Effector memory CD4-positive, alpha-beta T cell (primary cell): Measurements from ENCODE around the gene MOB3C.

Experiments used
- DNase-seq, 3 donors: peaks; one replicate each; pipeline ENCODE4 v3.0.0-alpha.2; 2020
- H3K27ac ChIP-seq: 2 replicates; pipeline ENCODE4 v1.7.0; 2013; ENCODE audit warnings: mild to moderate bottlenecking, low read length, moderate library complexity; ENCODE audit not compliant: insufficient read depth, poor library complexity, severe bottlenecking
- H3K27me3 ChIP-seq: replicated peaks from 2 replicates; pipeline ENCODE4 v1.7.0; 2013; ENCODE audit warnings: mild to moderate bottlenecking, low read length; ENCODE audit not compliant: insufficient read depth, control insufficient read depth, poor library complexity, severe bottlenecking
- H3K36me3 ChIP-seq: 2 replicates; pipeline ENCODE4 v1.7.0; 2013; ENCODE audit warnings: mild to moderate bottlenecking, low read length, moderate library complexity; ENCODE audit not compliant: control insufficient read depth, insufficient read depth
- H3K4me1 ChIP-seq: 2 replicates; pipeline ENCODE4 v1.7.0; 2013; ENCODE audit warnings: low read length, mild to moderate bottlenecking; ENCODE audit not compliant: control insufficient read depth, insufficient read depth, poor library complexity, severe bottlenecking
- H3K4me3 ChIP-seq: 2 replicates; pipeline ENCODE4 v1.7.0; 2013; ENCODE audit warnings: low read length, low read depth, mild to moderate bottlenecking; ENCODE audit not compliant: insufficient read depth, poor library complexity, severe bottlenecking
- H3K9me3 ChIP-seq: 2 replicates; pipeline ENCODE4 v1.7.0; 2013; ENCODE audit warnings: mild to moderate bottlenecking, low read length, moderate library complexity; ENCODE audit not compliant: control insufficient read depth

Gene MOB3C

DNA sequence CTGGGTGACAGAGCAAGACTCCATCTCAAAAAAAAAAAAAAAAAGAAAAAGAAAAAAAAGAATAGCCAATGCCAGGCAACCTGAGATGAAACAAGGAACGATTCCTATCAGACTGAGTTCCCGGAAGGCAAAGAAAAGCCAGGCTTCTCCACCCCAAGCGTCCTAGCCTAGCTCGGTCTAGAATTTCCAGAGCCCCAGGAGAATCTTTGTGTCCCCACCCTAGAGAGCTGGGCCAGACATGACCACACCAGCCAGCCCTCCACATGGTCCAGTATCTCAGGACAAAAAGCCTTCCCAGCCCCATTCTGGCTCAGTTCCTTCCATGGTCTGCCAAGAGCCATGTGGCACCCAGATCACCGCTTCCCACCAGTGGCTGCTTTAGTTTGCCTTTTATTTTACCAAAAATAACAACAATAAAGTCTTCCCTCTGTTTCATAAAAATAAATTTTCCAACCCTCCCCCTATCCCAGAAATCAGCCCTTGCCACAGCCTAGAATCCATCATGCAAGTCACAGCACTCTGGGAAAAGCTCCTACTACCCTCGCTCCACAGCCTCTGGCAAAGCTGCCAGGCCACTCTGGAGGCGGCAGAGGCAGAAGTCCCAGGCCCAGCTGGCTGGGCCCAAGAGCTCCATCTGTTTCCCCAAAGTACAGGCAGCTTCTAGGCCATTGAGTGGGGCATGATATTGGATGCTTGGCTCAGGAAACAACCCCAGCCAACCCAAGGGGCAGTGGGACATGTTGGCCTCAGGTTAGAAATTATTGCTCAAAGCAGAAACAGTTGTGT is 9.1 kb downstream of the MOB3C start:
- no peak overlapping the region for H3K4me3 ChIP-seq
- H3K27me3 ChIP-seq = no peaks in the 10 kb centered on the region
- H3K4me1 ChIP-seq = peaks cover 25% of the 10 kb centered on the region
- no peak for DNase-seq
- H3K27ac ChIP-seq = no peak overlapping the region
- H3K36me3 ChIP-seq = peaks cover 20% of the 10 kb centered on the region
- H3K9me3 ChIP-seq = no peaks in the 10 kb centered on the region

DNA sequence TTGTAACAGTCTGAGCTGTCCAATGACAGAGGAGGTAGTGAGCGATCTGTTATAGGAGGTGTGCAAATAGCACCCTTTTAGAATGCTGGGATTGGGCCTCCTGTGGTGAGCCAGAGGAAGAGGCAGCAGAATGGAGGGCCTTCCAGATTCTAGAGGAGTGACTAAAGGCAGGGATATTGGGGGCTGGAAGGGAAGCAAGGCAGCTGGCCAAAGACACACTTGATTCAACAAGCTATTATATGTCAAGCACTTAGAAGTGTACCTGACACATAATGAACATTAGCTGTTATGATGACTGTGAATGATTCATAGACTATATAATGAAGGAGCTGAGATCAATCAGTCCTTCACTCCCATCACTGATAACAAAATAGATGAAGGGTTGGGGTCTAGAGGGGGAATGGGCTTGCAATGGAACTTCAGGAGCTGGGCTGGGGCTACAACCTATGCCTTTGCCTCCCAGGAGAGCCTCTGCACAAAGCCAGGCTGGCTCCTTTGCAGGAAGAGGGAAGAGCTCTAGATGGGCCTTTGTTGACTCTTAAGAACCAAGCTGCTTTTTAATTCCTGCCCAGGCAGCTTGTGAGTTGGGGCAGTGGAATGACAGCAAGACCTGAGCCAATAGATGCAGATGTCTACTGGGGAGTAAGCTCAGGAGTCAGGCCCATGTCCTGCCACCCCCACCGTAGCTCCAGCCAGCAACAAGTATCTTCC is 10.2 kb downstream of the MOB3C start:
- H3K4me1 ChIP-seq = peaks cover 25% of the 10 kb centered on the region
- H3K27me3 ChIP-seq = no peaks in the 10 kb centered on the region
- no peak overlapping the region for H3K4me3 ChIP-seq
- no peaks in the 10 kb centered on the region for H3K9me3 ChIP-seq
- no peak for DNase-seq
- peaks cover 20% of the 10 kb centered on the region for H3K36me3 ChIP-seq
- H3K27ac ChIP-seq = no peak overlapping the region

DNA sequence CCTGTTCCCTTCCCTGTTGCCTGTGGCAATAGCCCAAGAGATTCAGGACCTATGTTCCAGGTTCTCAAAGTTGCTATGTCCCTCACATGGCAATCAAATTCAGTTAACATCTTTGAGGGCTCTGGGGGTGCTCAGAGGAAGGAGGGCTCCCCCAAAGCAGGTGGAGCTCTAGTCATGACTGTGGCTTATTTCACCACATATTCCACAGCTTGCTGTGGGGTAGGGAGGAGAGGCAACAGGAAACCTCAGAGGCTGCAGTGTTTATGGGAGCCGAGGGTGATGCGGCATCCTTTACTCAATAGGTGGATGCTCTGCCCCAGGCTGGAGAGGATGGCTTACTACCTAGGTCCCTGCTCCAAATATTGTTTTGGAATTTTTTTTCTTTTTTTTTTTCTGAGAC is 11.4 kb downstream of the MOB3C start:
- Histone ChIP-seq H3K27ac (peak overlapping the region; percentile 29), H3K36me3 (peaks cover 20% of the 10 kb centered on the region), H3K4me3 (no peak overlapping the region), H3K4me1 (peaks cover 25% of the 10 kb centered on the region), H3K27me3 (no peaks in the 10 kb centered on the region), H3K9me3 (no peaks in the 10 kb centered on the region)
- DNase-seq = peak in 1 of 3 donors; percentile 31

DNA sequence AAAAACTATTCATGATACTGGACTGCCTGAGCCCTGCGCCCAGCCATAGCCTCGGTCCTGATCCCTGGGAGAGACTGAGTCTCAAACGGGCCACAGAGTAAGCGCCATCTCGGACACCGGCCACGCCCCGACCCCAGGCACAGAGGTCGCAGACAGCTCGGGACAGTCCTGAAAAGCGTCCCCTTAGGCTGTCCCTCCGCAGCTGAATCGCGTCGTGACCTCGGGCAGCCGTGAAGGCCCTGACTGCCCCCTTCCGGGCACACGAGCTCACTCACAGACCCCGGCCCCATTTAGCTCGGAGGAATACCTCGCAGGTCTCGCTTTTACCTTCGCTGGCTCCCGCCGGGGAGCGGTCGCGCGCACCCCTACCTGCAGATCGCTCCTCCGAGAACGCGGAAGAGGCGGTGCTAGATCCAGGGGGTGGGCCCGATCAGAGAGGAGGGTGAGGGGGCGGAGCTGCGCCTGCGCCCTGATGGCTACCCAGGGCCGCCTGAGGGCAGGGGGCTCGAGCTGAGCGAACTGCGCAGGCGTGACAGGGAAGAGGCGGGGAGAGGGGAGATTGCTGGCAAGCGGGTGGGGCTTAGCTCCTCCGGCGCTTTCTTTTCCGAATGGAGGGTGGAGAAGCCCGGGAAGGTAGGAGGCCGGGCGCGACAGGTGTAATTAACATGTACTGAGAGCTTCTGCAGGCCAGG is 12.6 kb downstream of the MOB3C start, which contains the start of gene MKNK1:
Gene MKNK1, minus strand, starts transcription at position 411 of the 692 bp plus-strand sequence. CDS start 20,941 bp downstream, outside the sequence.
- peak within 1 kb of the TSS; percentile 68 for H3K27ac ChIP-seq
- no peaks in the 10 kb centered on the region for H3K9me3 ChIP-seq
- no peaks in the 10 kb centered on the region for H3K27me3 ChIP-seq
- H3K4me1 ChIP-seq = peaks cover 32% of the 10 kb centered on the region
- DNase-seq = peak; percentile 97 to 99 (median 98)
- H3K36me3 ChIP-seq = peaks cover 13% of the 10 kb centered on the region
- peak within 1 kb of the TSS; percentile 84 for H3K4me3 ChIP-seq

DNA sequence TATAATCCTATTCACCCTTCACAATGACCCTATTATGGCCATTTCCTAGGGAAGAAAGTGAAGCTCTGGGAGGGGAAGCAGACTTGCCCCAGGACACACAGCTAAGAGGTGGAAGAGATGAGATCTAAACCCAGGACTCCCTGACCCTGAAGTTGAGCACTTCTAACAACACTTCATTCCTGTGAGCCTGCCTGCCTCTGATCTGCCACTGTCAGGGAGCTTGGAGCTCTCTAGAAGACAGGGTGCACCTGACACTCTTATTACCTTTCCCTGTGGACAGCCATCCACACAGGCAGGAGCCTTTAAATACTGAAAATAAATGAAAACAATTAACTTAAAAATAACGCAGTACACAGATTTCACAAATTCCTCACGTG is 13.1 kb downstream of the MOB3C start:
- Histone ChIP-seq H3K4me1 (peaks cover 35% of the 10 kb centered on the region), H3K27ac (peak overlapping the region; percentile 68)
- DNase-seq = no peak

DNA sequence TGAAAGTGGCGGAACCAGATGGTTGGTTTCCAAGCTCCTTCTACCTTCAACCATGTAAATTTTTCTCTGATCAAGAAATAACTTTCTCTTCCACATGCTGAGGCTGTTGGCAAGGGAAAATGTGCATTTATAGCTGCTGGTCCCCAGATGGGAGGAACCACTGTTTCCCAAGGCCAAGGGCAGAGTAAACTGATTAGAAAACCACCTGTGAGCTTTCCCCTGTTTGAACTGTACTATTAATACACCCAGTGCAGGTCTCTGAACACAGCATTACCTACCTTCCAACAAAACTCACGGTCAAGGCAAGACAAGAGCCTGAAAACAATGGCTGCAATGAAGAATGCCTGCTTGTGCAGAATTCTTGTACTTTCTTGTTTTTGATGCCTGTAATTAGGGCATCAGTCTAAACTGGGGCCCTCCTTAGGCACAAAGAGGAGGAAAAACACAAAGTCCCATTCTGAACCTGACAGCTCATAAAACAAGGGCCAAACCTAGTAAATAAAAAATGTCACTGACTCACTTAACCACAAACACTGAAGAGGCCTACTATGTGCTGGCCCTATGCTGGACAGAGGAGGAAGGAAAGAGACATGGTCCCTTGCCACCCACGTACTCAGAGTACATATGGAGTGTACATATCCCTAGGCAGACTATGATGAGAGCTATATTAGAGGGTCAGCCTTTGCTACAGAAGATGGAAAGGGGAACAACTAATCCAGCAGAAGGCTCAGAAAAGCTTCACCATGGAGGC is 15.2 kb downstream of the MOB3C start:
- H3K4me3 ChIP-seq = no peak overlapping the region
- H3K4me1 ChIP-seq = peaks cover 35% of the 10 kb centered on the region
- H3K27ac ChIP-seq = no peak overlapping the region
- no peaks in the 10 kb centered on the region for H3K9me3 ChIP-seq
- no peaks in the 10 kb centered on the region for H3K36me3 ChIP-seq
- no peak for DNase-seq
- no peaks in the 10 kb centered on the region for H3K27me3 ChIP-seq

More for the DNA sequence above, 13.1 kb downstream of the MOB3C start:
- Histone ChIP-seq H3K36me3 (peaks cover 11% of the 10 kb centered on the region), H3K9me3 (no peaks in the 10 kb centered on the region), H3K4me3 (peak overlapping the region; percentile 84), H3K27me3 (no peaks in the 10 kb centered on the region)

DNA sequence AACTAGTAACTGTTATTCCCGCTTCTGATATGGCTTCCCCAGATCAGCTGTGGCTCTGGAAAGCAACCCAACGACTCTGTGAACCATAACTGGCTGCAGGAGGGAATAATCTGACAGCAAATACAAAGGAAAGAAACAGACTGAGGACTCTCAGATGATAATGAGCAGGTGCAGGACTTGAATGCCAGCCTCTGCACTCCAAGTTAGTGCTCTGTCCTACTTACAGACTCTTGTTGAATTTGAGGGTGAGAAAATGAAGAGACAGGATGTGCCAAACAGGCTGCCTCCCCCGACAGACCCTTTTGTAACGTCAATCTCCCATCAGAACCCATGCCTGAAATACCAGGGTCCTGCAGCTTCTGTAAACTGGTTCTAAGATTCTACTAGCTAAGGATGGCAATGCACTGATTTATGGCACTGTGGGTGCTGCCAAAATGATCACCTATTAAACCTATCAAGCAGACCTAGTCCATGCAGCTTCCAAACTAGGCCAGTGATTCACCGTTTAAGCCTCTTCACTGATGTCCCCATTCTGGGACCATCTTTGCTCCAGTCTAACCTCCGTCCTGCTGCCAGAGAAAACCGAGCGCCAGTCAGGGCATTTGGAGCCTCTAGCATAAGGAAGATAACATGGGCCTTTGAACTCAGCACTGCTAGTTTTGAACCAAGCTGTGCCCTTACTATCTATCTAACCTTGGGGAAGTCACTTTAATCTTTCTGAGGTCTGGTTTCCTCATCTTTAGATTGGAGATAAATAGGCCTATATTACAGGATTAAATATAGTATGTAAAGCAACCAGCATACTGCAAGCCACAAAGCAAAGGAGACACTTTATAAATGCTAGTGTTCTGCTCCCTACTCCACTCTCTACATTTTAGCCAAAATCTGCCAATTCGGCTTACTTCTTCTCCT is 17.3 kb downstream of the MOB3C start:
- Histone ChIP-seq H3K9me3 (no peaks in the 10 kb centered on the region), H3K4me1 (peaks cover 30% of the 10 kb centered on the region), H3K27me3 (no peaks in the 10 kb centered on the region), H3K27ac (no peak overlapping the region), H3K36me3 (no peaks in the 10 kb centered on the region), H3K4me3 (no peak overlapping the region)
- DNase-seq = no peak

DNA sequence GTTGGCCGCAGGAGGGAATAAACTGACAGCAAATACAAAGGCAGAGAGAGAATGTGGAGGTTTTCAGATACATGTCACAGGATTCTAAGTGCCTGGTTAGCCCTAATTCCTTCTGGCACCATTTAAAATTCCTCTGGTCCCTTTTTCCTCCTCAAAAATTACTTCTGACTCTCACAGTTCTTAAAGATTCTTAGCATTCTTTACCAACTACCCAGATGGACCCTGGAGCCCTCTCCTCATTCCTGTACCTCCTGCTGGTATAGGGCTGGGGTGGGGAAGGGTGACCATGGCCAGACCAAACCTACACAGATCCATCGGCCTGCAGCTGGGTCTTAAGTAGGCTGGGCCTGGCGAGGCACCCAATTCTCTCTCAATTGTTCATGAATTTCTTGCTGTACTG is 19.8 kb downstream of the MOB3C start:
- DNase-seq = no peak
- no peak overlapping the region for H3K27ac ChIP-seq
- peaks cover 15% of the 10 kb centered on the region for H3K36me3 ChIP-seq
- H3K9me3 ChIP-seq = no peaks in the 10 kb centered on the region
- no peaks in the 10 kb centered on the region for H3K27me3 ChIP-seq
- no peak overlapping the region for H3K4me3 ChIP-seq
- H3K4me1 ChIP-seq = peaks cover 20% of the 10 kb centered on the region

DNA sequence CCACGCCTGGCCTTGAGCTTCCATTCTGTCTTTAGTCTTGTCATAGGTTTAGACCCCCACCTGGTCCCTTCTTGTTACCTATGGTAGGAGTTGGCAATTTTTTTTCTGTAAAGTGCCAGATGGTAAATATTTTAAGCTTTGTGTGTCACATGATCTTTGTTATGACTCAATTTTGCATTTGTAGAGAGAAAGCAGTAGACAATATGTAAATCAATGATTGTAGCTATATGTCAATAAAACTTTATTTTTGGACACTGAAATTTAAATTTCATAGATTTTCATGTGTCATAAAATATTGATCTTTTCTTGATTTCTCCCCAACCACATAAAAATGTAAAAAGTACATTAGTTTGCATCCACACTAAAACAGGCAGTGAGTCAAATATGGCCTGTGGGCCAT is 20.6 kb downstream of the MOB3C start:
- no peaks in the 10 kb centered on the region for H3K9me3 ChIP-seq
- no peak overlapping the region for H3K4me3 ChIP-seq
- H3K4me1 ChIP-seq = peaks cover 20% of the 10 kb centered on the region
- H3K27ac ChIP-seq = no peak overlapping the region
- peaks cover 23% of the 10 kb centered on the region for H3K36me3 ChIP-seq
- no peak for DNase-seq
- no peaks in the 10 kb centered on the region for H3K27me3 ChIP-seq
